NCI-H748 treated with DMSO at 0.1 percent for 48 hours (cell line): Measurements from ENCODE around the gene MTG2.

Experiments used
- DNase-seq: peaks from one replicate; lab custom pipeline; 2025; lab: John Stamatoyannopoulos, UW

Gene MTG2

DNA sequence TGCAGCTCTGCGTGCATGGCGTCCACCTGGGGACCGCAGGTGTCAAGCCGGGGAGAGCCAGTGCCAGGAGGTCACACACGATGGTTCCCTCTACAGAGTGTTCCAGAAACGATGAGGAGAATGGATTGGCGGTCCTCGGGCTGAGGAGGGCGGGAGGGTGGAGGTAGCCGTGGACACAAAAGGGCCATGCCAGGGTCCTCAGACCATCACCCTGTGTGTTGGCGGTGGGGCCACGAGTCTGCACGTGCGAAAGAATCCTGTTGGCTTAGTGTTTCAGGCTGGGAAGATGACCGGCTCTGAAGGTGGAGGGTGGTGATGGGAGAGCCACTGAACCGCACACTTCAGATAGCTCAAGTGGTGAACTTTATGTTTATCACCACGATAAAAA, 23.6 kb downstream of the MTG2 start:
- no peak for DNase-seq

DNA sequence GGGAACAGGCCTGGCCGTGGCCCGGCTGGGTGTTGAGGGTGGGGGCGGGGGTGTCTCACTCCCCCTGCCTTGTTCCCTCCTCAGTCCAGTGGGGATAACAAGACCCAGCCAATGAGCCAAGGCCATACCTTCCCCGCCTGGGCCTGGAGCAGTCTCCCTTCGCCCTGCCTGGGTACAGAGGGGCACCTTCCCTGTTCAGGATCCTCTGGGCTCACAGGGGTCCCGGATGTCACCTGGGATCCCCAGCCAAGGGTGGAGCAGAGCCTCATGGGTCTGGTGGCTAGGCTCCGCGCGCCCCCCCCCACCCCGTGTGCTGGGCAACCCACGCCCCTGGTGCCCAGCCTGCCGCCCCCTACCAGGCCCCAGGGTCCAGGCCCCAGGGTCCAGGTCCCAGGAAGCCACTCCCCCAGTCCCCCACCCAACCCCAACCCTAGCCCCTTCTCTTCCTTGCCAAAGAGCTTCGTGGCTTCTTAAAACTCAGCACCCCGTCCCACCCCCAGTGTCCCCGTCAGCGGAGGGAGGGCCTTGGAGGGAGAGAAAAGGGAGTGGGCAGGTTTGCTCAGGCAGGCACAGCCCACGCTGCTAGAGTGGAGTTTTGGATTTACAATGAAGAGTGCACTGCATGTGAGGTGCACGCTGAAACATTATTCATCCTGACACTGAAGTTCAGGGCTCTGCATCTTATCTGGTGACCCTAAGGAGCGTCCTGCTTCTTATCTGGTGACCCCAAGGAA, 25.4 kb downstream of the MTG2 start:
- no peak for DNase-seq

- no peak for DNase-seq
Observed at GRCh38 chr20:62208795-62209755, 26.2 kb downstream of the MTG2 start.

DNA sequence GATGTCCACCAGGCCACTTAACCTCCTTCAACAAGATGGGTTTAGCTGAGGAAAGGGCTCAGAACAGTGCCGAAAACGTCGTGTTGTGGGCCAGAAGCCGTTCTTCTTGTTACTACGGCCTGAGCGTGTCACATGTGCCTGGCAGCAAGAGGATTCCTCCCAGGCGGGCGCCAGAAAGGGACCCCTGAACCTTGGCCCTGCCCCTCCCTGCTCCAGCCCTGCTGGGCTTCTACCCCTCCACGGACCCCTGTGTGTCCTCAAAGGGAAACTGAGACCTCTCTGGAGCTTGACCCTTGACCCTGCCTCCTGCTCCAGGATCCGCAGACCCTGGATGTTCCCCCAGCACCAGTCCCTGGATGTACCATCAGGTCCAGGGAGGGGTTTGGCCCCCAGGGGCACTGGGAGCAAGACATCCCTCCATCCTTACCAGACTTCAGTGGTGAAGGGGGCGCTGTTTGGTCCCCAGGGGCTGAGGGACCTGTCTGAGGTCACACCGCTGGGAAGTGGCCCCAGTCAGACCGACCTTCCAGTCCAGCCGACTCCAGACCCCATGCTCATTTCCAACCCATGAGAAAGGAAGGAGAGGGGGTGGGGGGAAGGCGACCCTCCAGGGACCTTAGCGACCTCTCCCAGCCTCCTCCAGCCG, 27.1 kb downstream of the MTG2 start:
- DNase-seq = no peak

DNA sequence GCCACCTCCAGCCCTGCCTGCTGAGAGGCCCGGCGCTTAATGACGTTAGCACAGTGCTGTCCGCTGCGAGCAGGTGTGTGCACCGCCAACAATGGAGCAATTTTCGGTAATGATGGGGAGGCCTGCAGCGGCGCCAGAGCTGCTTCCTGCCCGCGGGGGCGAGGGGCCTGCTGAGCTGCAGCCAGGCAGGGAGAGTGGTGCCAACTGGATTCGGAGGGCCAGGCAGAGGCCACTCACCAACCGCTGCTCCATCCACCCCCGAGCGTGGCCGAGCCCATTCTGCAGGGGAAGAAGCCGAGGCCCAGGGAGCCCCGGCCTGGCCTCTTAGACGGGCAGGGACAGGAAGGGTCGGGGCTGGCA, 27.6 kb downstream of the MTG2 start:
- peak; percentile 46 for DNase-seq

GRCh38 chr20:62211216-62211615, 28.4 kb downstream of the MTG2 start:
- no peak for DNase-seq

GRCh38 chr20:62211769-62212288, 29.0 kb downstream of the MTG2 start:
- DNase-seq = no peak

GRCh38 chr20:62212299-62212698, 29.5 kb downstream of the MTG2 start:
- DNase-seq = no peak

DNA sequence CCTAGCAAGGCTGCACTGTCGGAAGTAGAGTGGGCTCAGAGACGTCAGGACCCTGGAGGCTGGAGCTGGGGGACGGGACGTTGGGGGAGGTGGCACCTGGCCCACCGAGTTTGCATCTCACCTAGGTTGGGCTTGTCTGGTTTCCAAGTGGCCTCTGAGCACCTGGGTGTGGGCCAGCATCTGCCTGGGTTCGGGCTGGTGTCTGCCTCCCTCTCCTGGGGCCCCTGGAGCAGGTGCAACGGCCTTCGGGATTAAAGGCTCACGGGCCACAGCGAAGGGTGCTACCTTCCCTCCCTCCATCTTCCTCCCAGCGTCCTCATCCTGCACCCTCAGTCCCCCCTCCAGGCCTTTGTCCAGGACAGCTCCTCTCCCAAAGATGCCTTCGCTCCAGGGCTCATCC, 31.2 kb downstream of the MTG2 start:
- DNase-seq = no peak

DNA sequence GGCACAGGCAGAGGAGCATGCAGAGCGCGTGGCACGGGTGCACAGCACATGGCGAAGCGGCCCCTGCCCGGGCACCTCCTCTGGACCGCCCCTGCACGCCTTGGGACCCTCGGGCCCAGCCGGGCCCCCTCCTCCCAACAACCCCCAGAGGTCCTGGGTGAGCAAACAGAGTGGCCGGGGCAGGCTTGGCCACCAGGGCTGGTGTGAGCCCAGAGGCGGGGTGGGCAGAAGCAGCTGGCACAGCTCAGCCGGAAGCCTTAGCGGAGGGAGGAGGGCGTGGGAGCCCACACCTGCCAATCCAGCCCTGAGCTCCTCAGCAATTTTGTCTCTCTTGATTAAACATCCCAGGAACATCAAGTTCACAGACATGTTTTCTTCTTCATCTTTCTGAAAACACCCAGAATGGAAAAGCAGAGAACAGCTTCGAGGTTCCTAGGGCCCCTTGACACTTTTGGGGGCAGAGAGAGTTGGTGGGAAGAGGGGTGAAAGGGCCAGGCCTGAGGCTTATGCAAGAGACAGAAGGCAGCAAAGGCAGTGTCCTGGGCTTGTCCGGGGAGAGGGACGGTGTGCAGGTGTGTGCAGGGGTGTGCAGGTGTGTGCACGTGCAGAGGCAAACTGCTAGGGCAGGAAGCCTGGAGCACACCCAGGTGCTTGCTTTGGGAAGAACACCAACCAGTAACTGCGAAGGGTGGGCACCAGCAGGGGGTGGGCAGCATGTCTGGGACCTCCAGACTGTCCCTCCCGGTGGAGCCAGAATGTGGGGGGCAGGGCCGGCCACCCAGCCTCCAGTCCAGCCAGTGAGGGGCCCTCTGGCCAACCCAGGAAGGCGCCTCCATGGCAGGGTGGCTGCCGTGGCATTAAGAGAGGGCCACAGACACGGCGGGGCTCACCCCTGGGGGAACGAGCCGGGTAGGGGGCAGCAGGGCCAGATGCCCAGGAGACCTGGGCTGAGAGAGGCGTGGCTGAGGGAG, 32.5 kb downstream of the MTG2 start:
- DNase-seq = no peak

GRCh38 chr20:62215991-62216635, 33.3 kb downstream of the MTG2 start:
- no peak for DNase-seq

- DNase-seq = no peak
Observed at GRCh38 chr20:62216636-62217566, 34.1 kb downstream of the MTG2 start.

DNA sequence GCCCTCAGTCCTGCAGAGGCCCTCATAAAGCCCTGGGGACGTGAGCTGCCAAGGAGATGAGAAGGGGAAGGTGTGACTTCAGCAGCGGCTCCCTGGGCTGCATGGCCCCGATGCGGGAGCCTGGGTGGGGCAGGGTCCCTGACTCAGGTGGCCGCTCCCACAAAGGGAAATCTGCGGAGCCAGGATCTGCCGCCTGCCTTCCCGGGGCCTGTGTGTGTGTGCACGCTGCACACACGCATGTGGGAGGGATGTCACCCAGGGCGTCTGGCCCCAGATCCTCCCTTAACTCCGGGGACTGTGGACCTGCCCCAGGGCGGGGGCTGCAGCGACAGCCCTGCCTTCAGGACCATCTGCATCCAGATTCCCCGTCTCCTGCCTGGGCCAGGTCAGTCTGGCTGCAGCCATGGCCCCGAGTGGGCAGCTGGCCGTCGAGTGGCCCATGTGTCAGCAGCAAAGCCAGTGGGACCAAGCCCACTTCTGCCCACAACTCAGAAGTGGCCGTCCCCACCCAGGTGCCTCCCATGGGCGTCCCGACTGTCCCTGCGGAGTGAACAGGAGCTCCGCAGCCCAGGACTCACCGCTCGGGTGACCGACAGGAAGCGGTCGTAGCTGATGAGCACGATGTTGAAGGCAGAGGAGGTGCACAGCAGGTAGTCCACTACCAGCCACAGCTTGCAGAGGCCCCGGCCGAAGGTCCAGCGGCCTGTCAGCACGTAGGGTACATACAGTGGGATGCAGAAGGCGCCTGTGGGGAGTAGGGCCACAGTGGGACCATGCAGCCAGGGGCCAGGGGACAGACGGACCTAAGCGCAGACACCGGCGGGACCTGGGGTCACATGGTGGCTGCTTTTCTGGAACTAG, 35.3 kb downstream of the MTG2 start:
- DNase-seq = no peak

GRCh38 chr20:62219101-62219991, 36.5 kb downstream of the MTG2 start:
- no peak for DNase-seq

DNA sequence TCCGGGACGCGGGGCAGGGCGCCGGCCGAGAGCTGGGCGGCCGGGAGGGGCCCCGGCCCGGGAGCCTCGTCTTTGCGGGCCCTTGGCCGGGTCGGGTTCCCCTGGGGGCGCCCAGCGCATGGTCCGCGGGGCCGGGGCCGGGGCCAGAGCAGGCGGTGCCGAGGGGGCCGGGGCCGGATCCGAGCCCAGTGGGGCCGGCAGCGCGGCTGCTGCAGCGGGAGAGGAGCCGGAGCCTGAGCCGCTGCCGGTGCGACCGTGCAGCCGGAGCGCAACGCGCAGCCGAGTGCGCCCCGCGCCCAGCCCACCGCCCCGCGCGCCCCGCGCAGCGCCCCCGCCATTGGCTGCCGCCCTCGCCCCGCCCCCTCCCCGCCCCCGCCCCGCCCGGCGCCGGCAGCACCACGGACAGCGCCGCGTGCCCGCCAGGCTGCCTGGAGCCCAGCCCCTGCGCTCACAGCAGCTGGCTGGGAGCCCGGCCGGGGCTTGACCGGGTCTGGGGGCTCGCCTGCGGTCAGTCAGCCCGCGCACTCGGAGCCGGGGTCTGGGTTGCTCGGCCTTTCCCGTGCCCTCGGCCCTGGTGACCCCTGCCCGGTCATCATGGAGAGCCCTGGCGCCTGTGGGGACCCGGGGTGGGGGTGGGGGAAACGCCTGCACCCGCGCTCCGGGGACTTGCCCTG, 37.3 kb downstream of the MTG2 start, which contains the start of gene HRH3:
Gene HRH3 (minus strand): TSS at position 287 of the 674 bp plus-strand sequence. CDS start 308 bp downstream, outside the sequence.
- DNase-seq = no peak

DNA sequence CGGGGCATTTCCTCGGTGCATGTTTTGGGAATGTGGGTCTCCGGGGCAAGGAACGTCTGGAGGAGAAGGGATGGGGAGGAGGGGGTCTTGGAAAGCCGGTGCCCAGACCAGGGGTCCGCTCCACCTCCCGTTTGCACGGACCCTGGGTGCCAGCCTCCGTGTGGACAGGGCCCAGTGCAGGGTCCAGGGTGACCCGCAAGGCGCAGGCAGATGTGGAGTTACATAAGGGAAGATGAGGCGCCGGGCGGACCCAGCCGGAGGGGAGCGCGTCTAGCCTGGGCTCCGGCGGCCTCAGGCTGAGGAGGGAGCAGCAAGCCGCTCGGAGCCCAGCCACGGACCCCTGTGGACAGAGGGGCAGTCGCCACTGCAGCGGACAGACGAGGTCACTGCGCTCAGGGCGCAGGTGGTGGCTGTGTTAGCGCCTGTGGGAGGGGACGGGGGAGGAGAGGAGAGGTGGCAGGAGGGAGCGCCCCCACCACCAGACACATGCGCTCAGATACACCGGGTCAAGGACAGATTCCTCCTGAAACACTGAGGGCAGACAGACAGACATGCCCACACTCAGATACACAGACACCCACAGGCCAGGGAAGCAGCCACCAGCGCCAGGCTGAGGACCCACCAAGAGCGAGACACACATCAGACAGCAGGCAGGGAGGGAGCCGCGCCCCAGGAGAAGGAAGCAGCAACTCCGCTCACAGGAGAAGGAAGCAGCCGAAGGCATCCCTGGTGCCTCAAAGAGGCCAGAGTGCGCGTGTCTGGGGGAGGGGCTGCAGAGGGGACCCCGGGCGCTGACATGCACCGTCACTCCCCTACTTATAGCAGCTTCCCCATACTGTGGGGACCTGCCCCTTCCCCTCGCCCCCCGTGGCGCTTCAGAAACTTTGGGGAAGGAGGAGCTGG, 38.1 kb downstream of the MTG2 start:
- no peak for DNase-seq
